ENCODE results near the gene SNRNP40. TPM values are rescaled to one million over a fixed set of nuclear protein-coding genes. Genes with fewer than 3 reads are reported as not detected.
"Not testable (repeated sequence)": the region's sequence is repeated elsewhere in the genome, so short reads cannot be mapped to it uniquely, and the experiment has no call there.

The SNRNP40 gene
- total and polyA plus RNA-seq, 2 donors (not counting 1 experiment from before 2014, with no cell fraction given) = 31.7 to 65.6 TPM

DNA sequence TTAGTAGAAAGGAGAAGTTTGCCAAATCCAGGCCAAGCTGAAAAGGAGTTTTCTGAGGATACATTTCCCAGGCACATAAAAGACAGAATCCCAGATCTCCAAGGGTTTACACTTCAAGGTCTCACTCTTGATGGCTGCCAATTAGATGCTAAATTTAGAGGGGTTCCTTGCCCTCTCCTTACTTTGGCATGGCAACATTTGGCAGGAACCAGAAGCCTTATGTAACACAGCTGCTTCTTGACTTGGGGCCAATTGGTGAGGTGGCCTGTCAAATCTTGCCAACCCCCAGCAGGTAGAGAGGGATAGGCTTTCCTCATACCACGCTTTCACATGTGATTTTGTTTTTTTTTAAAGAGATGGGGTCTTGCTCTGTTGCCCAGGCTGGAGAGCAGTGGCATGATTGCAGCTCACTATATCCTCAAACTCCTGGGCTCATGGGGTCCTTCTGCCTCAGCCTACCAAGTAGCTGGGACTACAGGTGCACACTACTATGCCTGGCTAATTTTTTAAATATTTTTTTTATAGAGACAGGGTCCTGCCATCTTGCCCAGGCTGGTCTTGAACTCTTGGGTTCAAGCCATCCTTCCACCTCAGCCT, 31.7 kb downstream of the SNRNP40 start:
- no peak for TF ChIP-seq EZH2 (IDR thresholded peaks at IDR 0.05; ENCODE audit: borderline replicate concordance, insufficient read depth, low read depth, low read length, poor library complexity, severe bottlenecking)
- H3K4me1 ChIP-seq (ENCODE audit: control insufficient read depth in 2 of 2, insufficient read depth in 2 of 2, low read length in 2 of 2) = no peaks in the 10 kb centered on the region
- no peak for ATAC-seq (ENCODE audit: low read depth)
- no peak overlapping the region for H3K27ac Mint-ChIP-seq
- DNase-seq = no peak
- no peak overlapping the region for H3K4me2 ChIP-seq (replicated peaks; ENCODE audit: low read depth, low read length, poor library complexity, severe bottlenecking)
- no peak overlapping the region for H3K27ac ChIP-seq (ENCODE audit: low read length in 2 of 2)
- no peaks in the 10 kb centered on the region for H3K9me3 Mint-ChIP-seq (ENCODE audit: insufficient read depth)
- no peak overlapping the region for H3K4me3 Mint-ChIP-seq
- no peaks in the 10 kb centered on the region for H3K27me3 ChIP-seq (replicated peaks in 1 of 4; ENCODE audit: control extremely low read depth in 1 of 4, control insufficient read depth in 3 of 4, insufficient read depth in 4 of 4, low read length in 3 of 4)
- no peak overlapping the region for H3K4me3 ChIP-seq (ENCODE audit: control extremely low read depth in 1 of 5, extremely low read depth in 1 of 5, insufficient read depth in 1 of 5, low read depth in 2 of 5, low read length in 4 of 5)
- no peaks in the 10 kb centered on the region for H4K20me1 ChIP-seq (ENCODE audit: control insufficient read depth, insufficient read depth, low read length, poor library complexity, severe bottlenecking)
- ChIA-PET CTCF (interaction anchor here (0.8 kb wide), 1 partner anchor 8 kb away, joined by 3 read pairs; no protein-coding TSS in a partner anchor), POLR2A (no interaction called here)
- no peak overlapping the region for H2AFZ ChIP-seq (ENCODE audit: insufficient read depth, low read depth, low read length, poor library complexity, severe bottlenecking)
- peaks cover 23 to 70% of the 10 kb centered on the region in 2 experiments for H3K36me3 ChIP-seq (replicated peaks in 1 of 2; ENCODE audit: control extremely low read depth in 1 of 2, control insufficient read depth in 1 of 2, extremely low read depth in 1 of 2, insufficient read depth in 2 of 2, low read length in 1 of 2)
- H3K4me1 Mint-ChIP-seq = no peaks in the 10 kb centered on the region
- intact Hi-C loops (cut with micrococcal nuclease) = no loop called here
- no peak overlapping the region for H3K9ac ChIP-seq (ENCODE audit: low read length)
- H3K9me3 ChIP-seq (ENCODE audit: control extremely low read depth in 1 of 3, control insufficient read depth in 2 of 3, insufficient read depth in 1 of 3, low read length in 2 of 3) = no peaks in the 10 kb centered on the region
- H3K27me3 Mint-ChIP-seq = no peaks in the 10 kb centered on the region
- whole genome bisulfite sequencing (ENCODE audit: insufficient coverage) = no CpG with 5 or more reads among the region's 1 CpG
- H3K79me2 ChIP-seq (ENCODE audit: control insufficient read depth, insufficient read depth, low read length) = no peaks in the 10 kb centered on the region

DNA sequence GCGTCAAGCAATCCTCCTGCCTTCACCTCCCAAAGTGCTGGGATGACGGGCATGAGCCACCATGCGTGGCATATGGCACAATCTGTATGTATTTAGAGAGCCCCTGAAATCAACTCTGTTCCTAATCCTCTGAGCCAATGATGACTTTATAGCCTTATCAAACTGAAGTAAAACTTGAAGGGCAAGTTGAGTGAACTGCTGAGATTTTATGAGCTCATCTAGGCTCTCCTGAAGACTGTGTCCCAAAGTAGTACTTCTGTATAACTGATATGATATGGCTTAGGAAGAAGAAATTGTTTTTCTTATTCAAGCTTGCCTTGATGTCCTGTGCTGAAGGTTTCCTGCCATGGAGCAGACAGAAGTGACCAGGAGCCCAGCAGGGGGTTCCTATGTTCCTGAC, 33.2 kb downstream of the SNRNP40 start:
- peaks cover 15 to 69% of the 10 kb centered on the region in 2 experiments for H3K36me3 ChIP-seq (replicated peaks in 1 of 2; ENCODE audit: control extremely low read depth in 1 of 2, control insufficient read depth in 1 of 2, extremely low read depth in 1 of 2, insufficient read depth in 2 of 2, low read length in 1 of 2)
- H3K4me3 Mint-ChIP-seq = no peak overlapping the region
- POLR2A ChIA-PET = no interaction called here

DNA sequence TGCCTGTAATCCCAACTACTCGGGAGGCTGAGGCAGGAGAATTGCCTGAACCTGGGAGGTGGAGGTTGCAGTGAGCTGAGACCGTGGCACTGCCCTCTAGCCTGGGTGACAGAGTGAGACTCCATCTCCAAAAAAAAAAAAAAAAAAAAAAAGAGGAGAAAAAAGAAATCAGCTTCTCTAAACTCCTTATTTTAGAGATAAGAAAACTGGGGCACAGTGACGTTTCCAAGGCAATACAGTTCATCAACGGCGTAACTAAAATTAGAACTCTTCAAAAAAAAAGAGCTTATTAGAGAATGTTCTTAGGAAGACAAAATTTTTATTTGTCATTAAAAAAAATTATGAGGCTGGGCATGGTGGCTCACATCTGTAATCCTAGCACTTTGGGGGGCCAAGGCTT, 34.2 kb downstream of the SNRNP40 start:
- POLR2A ChIA-PET = interaction anchor here (0.6 kb wide), 1 partner anchor 480 kb away, joined by 4 read pairs; no protein-coding TSS in a partner anchor
- H3K4me1 ChIP-seq (ENCODE audit: control insufficient read depth in 2 of 2, insufficient read depth in 2 of 2, low read length in 2 of 2); H3K9ac ChIP-seq (ENCODE audit: low read length); H3K27me3 Mint-ChIP-seq; H3K4me1 Mint-ChIP-seq; H3K4me2 ChIP-seq (replicated peaks; ENCODE audit: low read depth, low read length, poor library complexity, severe bottlenecking); H3K27me3 ChIP-seq (replicated peaks in 1 of 4; ENCODE audit: control extremely low read depth in 1 of 4, control insufficient read depth in 3 of 4, insufficient read depth in 4 of 4, low read length in 3 of 4); H3K9me3 Mint-ChIP-seq (ENCODE audit: insufficient read depth); H3K27ac Mint-ChIP-seq; intact Hi-C loops (cut with micrococcal nuclease); DNase-seq; ATAC-seq (ENCODE audit: low read depth); H3K9me3 ChIP-seq (ENCODE audit: control extremely low read depth in 1 of 3, control insufficient read depth in 2 of 3, insufficient read depth in 1 of 3, low read length in 2 of 3); H3K79me2 ChIP-seq (ENCODE audit: control insufficient read depth, insufficient read depth, low read length); H3K27ac ChIP-seq (ENCODE audit: low read length in 2 of 2); H3K4me3 Mint-ChIP-seq; H3K4me3 ChIP-seq (ENCODE audit: control extremely low read depth in 1 of 5, extremely low read depth in 1 of 5, insufficient read depth in 1 of 5, low read depth in 2 of 5, low read length in 4 of 5); H2AFZ ChIP-seq (ENCODE audit: insufficient read depth, low read depth, low read length, poor library complexity, severe bottlenecking); H4K20me1 ChIP-seq (ENCODE audit: control insufficient read depth, insufficient read depth, low read length, poor library complexity, severe bottlenecking): not testable (repeated sequence)
- WGBS (ENCODE audit: insufficient coverage) = no CpG with 5 or more reads among the region's 5 CpGs
- CTCF ChIA-PET = interaction anchor here (0.7 kb wide), 1 partner anchor 285 kb away, joined by 3 read pairs; no protein-coding TSS in a partner anchor
- peaks cover 20 to 76% of the 10 kb centered on the region in 2 experiments for H3K36me3 ChIP-seq (replicated peaks in 1 of 2; ENCODE audit: control extremely low read depth in 1 of 2, control insufficient read depth in 1 of 2, extremely low read depth in 1 of 2, insufficient read depth in 2 of 2, low read length in 1 of 2)

More for the DNA sequence above, 33.2 kb downstream of the SNRNP40 start:
- no peaks in the 10 kb centered on the region for H3K4me1 ChIP-seq (ENCODE audit: control insufficient read depth in 2 of 2, insufficient read depth in 2 of 2, low read length in 2 of 2)
- no peaks in the 10 kb centered on the region for H3K27me3 Mint-ChIP-seq
- DNase-seq (no peak), ATAC-seq (ENCODE audit: low read depth) (no peak)
- H2AFZ ChIP-seq (ENCODE audit: insufficient read depth, low read depth, low read length, poor library complexity, severe bottlenecking) = no peak overlapping the region
- no peak overlapping the region for H3K4me3 ChIP-seq (ENCODE audit: control extremely low read depth in 1 of 5, extremely low read depth in 1 of 5, insufficient read depth in 1 of 5, low read depth in 2 of 5, low read length in 4 of 5)
- WGBS (ENCODE audit: insufficient coverage) = 100% methylated on average over 2 of the region's 3 CpGs
- H3K9me3 Mint-ChIP-seq (ENCODE audit: insufficient read depth) = no peaks in the 10 kb centered on the region
- CTCF ChIA-PET = no interaction called here
- H3K27me3 ChIP-seq (replicated peaks in 1 of 4; ENCODE audit: control extremely low read depth in 1 of 4, control insufficient read depth in 3 of 4, insufficient read depth in 4 of 4, low read length in 3 of 4) = no peaks in the 10 kb centered on the region
- H3K79me2 ChIP-seq (ENCODE audit: control insufficient read depth, insufficient read depth, low read length) = no peaks in the 10 kb centered on the region
- H3K9ac ChIP-seq (ENCODE audit: low read length) = no peak overlapping the region
- H3K4me2 ChIP-seq (replicated peaks; ENCODE audit: low read depth, low read length, poor library complexity, severe bottlenecking) = no peak overlapping the region
- H3K4me1 Mint-ChIP-seq = no peaks in the 10 kb centered on the region
- no peaks in the 10 kb centered on the region for H4K20me1 ChIP-seq (ENCODE audit: control insufficient read depth, insufficient read depth, low read length, poor library complexity, severe bottlenecking)
- no peak for TF ChIP-seq EZH2 (IDR thresholded peaks at IDR 0.05; ENCODE audit: borderline replicate concordance, insufficient read depth, low read depth, low read length, poor library complexity, severe bottlenecking)
- TF ChIP-seq, protein P1, sequence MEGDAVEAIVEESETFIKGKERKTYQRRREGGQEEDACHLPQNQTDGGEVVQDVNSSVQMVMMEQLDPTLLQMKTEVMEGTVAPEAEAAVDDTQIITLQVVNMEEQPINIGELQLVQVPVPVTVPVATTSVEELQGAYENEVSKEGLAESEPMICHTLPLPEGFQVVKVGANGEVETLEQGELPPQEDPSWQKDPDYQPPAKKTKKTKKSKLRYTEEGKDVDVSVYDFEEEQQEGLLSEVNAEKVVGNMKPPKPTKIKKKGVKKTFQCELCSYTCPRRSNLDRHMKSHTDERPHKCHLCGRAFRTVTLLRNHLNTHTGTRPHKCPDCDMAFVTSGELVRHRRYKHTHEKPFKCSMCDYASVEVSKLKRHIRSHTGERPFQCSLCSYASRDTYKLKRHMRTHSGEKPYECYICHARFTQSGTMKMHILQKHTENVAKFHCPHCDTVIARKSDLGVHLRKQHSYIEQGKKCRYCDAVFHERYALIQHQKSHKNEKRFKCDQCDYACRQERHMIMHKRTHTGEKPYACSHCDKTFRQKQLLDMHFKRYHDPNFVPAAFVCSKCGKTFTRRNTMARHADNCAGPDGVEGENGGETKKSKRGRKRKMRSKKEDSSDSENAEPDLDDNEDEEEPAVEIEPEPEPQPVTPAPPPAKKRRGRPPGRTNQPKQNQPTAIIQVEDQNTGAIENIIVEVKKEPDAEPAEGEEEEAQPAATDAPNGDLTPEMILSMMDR (IDR thresholded peaks at IDR 0.05) = no peak
- H3K27ac Mint-ChIP-seq = no peak overlapping the region
- H3K27ac ChIP-seq (ENCODE audit: low read length in 2 of 2) = no peak overlapping the region
- no peaks in the 10 kb centered on the region for H3K9me3 ChIP-seq (ENCODE audit: control extremely low read depth in 1 of 3, control insufficient read depth in 2 of 3, insufficient read depth in 1 of 3, low read length in 2 of 3)
- intact Hi-C loops (cut with micrococcal nuclease) = no loop called here

Data from B cell (primary cell).